Fibroblast of lung (primary cell): ENCODE data around the gene VPS50. TPM values are rescaled to one million over a fixed set of nuclear protein-coding genes. Genes with fewer than 3 reads are reported as not detected.

Experiments
- DNase-seq, 2 donors: peaks; one replicate each; pipeline versions ENCODE4 v3.0.0 to v3.0.0-alpha.2; 2010; ENCODE audit warnings: low read depth in 2 of 2
- H2AFZ ChIP-seq: 2 replicates; pipeline ENCODE4 v1.5.1; 2012; ENCODE audit warnings: low read length, control low read depth, inconsistent platforms
- H3K27ac ChIP-seq: 2 replicates; pipeline ENCODE4 v1.5.1; 2011; ENCODE audit warnings: low read length, control low read depth; ENCODE audit not compliant: insufficient read depth
- H3K27me3 ChIP-seq: 2 replicates; pipeline ENCODE4 v1.5.1; 2011; ENCODE audit warnings: mild to moderate bottlenecking, low read length; ENCODE audit not compliant: control insufficient read depth, insufficient read depth
- H3K36me3 ChIP-seq: 2 replicates; pipeline ENCODE4 v1.5.1; 2011; ENCODE audit warnings: low read length; ENCODE audit not compliant: control insufficient read depth, insufficient read depth
- H3K4me1 ChIP-seq: 2 replicates; pipeline ENCODE4 v1.5.1; 2011; ENCODE audit warnings: low read length; ENCODE audit not compliant: control insufficient read depth, insufficient read depth; ENCODE audit errors: extremely low read depth
- H3K4me2 ChIP-seq: 2 replicates; pipeline ENCODE4 v1.5.1; 2011; ENCODE audit warnings: low read length, control low read depth; ENCODE audit not compliant: insufficient read depth; ENCODE audit errors: extremely low read depth
- H3K4me3 ChIP-seq, 4 experiments: fragments of 200-600 bp in 1 of 4; sonication (generic) in 1 of 4; replicated peaks in 1 of 4; 2 replicates each; pipeline ENCODE4 v1.5.1; 2011 to 2016; ENCODE audit warnings: low read length in 4 of 4, low read depth in 3 of 4, mild to moderate bottlenecking in 3 of 4, control low read depth in 2 of 4, inconsistent platforms in 1 of 4, mixed read lengths in 1 of 4; ENCODE audit not compliant: insufficient read depth in 1 of 4; ENCODE audit errors: control extremely low read depth in 1 of 4
- H3K79me2 ChIP-seq: 2 replicates; pipeline ENCODE4 v1.5.1; 2012; ENCODE audit warnings: mild to moderate bottlenecking, low read length, inconsistent platforms; ENCODE audit not compliant: control insufficient read depth, insufficient read depth
- H3K9ac ChIP-seq: 2 replicates; pipeline ENCODE4 v1.5.1; 2011; ENCODE audit warnings: mild to moderate bottlenecking, low read length, control low read depth; ENCODE audit not compliant: insufficient read depth
- H3K9me3 ChIP-seq: 2 replicates; pipeline ENCODE4 v1.5.1; 2012; ENCODE audit warnings: low read depth, low read length; ENCODE audit not compliant: control insufficient read depth, insufficient read depth
- H4K20me1 ChIP-seq: 2 replicates; pipeline ENCODE4 v1.5.1; 2011; ENCODE audit warnings: low read length; ENCODE audit not compliant: control insufficient read depth, insufficient read depth; ENCODE audit errors: extremely low read depth
- EZH2 ChIP-seq: IDR thresholded peaks from 2 replicates; pipeline ENCODE4 v1.5.1; 2012; ENCODE audit warnings: low read length, control low read depth, mild to moderate bottlenecking; ENCODE audit errors: missing control alignments
- polyA plus RNA-seq, 2 donors: library from polyadenylated mRNA; depleted of rRNA in 1 of 2; stranded (reverse) in 1 of 2; unstranded in 1 of 2; fragments of >200 nt; gene quantifications; 2 replicates each; pipeline ENCODE4 v1.2.1, GENCODE V29; 2011 to 2012; ENCODE audit warnings: missing spikeins in 1 of 2
- total RNA-seq: library from RNA; depleted of rRNA; stranded (reverse); fragments of >200 nt; gene quantifications from 2 replicates; pipeline ENCODE4 v1.2.1, GENCODE V29; 2014
- TF ChIP-seq, protein P1 (sequence below), 2 donors: IDR thresholded peaks in 1 of 2; conservative IDR thresholded peaks in 1 of 2; 1 replicate in 1 of 2; 2 replicates in 1 of 2; pipeline ENCODE4 v1.5.1; 2011 to 2012; ENCODE audit warnings: low read length in 2 of 2, control low read depth in 1 of 2, inconsistent platforms in 1 of 2, low read depth in 1 of 2, mild to moderate bottlenecking in 1 of 2

VPS50 gene
- total and polyA plus RNA-seq, 2 donors (not counting 1 experiment from before 2014, with no cell fraction given): 16.1 to 46.4 TPM

DNA sequence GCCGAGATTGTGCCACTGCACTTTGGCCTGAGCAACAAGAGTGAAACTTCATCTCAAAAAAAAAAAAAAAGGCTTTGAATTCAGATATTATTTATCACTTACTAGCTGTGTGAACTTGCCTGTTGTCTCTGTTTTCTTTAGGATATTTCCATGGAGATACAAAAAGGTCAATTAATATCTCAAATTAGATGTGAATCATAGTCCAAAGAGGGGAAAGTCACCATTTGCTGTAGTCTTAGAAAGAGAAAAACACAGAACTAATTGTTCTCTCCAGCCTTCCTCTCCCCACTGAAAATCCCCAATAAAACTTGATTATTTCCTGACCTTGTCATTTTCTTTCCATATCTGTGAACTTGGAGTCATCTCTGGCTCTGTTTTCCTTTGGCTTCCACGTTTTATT, 27.1 kb upstream of the VPS50 start:
- H4K20me1 ChIP-seq: no peaks in the 10 kb centered on the region

DNA sequence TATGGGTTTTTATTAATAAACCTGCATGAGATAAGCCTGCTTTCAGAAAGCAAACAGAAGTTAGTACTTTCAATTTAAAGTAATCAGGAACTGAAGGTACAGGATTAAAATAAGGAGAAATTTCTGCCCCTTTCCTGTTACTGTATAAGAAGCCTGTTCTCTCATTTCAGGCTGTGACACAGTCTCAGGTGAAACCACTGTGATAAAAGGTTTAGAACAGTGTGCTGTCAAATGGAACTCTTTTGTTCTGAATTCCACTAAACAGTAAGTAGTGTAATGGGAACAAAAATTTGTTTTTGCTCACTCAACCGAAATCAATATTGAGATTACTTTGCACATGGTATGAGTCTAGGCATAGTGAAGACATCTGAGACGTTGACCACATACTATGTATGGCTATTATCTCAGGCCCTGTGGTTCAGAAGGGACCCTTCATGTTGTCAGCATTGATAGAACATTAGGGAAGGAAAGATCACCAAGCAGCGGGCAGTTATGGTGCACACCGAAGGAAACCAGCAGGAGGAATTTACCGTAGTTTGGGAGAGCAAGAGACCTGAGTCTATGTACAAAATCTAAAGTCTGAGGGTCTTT, 20.8 kb upstream of the VPS50 start:
- Histone ChIP-seq H2AFZ (no peak overlapping the region), H3K79me2 (no peaks in the 10 kb centered on the region), H3K4me1 (no peaks in the 10 kb centered on the region), H3K27ac (no peak overlapping the region), H3K9me3 (no peaks in the 10 kb centered on the region), H3K9ac (no peak overlapping the region), H4K20me1 (no peaks in the 10 kb centered on the region), H3K4me3 (no peak overlapping the region), H3K36me3 (no peaks in the 10 kb centered on the region), H3K4me2 (no peak overlapping the region), H3K27me3 (peaks cover 5% of the 10 kb centered on the region)
- TF ChIP-seq, protein P1, sequence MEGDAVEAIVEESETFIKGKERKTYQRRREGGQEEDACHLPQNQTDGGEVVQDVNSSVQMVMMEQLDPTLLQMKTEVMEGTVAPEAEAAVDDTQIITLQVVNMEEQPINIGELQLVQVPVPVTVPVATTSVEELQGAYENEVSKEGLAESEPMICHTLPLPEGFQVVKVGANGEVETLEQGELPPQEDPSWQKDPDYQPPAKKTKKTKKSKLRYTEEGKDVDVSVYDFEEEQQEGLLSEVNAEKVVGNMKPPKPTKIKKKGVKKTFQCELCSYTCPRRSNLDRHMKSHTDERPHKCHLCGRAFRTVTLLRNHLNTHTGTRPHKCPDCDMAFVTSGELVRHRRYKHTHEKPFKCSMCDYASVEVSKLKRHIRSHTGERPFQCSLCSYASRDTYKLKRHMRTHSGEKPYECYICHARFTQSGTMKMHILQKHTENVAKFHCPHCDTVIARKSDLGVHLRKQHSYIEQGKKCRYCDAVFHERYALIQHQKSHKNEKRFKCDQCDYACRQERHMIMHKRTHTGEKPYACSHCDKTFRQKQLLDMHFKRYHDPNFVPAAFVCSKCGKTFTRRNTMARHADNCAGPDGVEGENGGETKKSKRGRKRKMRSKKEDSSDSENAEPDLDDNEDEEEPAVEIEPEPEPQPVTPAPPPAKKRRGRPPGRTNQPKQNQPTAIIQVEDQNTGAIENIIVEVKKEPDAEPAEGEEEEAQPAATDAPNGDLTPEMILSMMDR (conservative IDR thresholded peaks at IDR 0.05 in 1 of 2, IDR thresholded peaks at IDR 0.05 in 1 of 2; ENCODE audit: low read depth in 1 of 2, low read length in 2 of 2): no peak
- TF ChIP-seq EZH2: no peak
- DNase-seq: no peak

More for the DNA sequence above, 27.1 kb upstream of the VPS50 start:
- Histone ChIP-seq H3K4me1 (no peaks in the 10 kb centered on the region), H3K79me2 (no peaks in the 10 kb centered on the region), H3K4me3 (no peak overlapping the region), H3K4me2 (no peak overlapping the region), H3K9me3 (no peaks in the 10 kb centered on the region), H3K27me3 (no peaks in the 10 kb centered on the region), H3K9ac (no peak overlapping the region), H3K27ac (no peak overlapping the region), H2AFZ (no peak overlapping the region), H3K36me3 (no peaks in the 10 kb centered on the region)
- TF ChIP-seq, protein P1 (conservative IDR thresholded peaks at IDR 0.05 in 1 of 2, IDR thresholded peaks at IDR 0.05 in 1 of 2; ENCODE audit: low read depth in 1 of 2, low read length in 2 of 2): no peak
- TF ChIP-seq EZH2: no peak
- DNase-seq: no peak

DNA sequence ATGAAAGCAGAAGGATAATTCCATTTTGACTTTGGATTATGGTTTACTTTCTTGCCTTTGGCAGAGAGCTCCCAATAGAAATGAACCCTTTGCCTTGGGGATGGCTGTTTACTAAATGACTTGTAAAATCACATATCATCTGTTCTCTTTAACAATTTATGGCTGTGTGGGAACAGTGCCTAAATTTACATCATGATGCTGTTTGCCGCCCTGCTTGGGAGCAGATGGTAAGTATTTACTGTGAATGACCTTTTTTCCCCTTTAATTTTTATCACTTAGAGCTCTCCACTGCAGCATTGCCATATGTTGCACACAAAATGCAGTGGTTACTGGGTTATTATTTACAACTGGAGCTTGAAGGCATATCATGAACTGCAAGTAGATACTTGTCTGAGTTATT, 19.3 kb upstream of the VPS50 start:
- TF ChIP-seq, protein P1 (conservative IDR thresholded peaks at IDR 0.05 in 1 of 2, IDR thresholded peaks at IDR 0.05 in 1 of 2; ENCODE audit: low read depth in 1 of 2, low read length in 2 of 2): no peak
- no peak for TF ChIP-seq EZH2

More for the DNA sequence above, 19.3 kb upstream of the VPS50 start:
- no peak overlapping the region for H2AFZ ChIP-seq
- no peak overlapping the region for H3K4me2 ChIP-seq
- no peak for DNase-seq
- no peaks in the 10 kb centered on the region for H4K20me1 ChIP-seq
- H3K27me3 ChIP-seq: peaks cover 5% of the 10 kb centered on the region
- H3K9ac ChIP-seq: no peak overlapping the region
- H3K9me3 ChIP-seq: no peaks in the 10 kb centered on the region
- H3K4me3 ChIP-seq: no peak overlapping the region
- H3K79me2 ChIP-seq: no peaks in the 10 kb centered on the region
- H3K4me1 ChIP-seq: no peaks in the 10 kb centered on the region
- no peaks in the 10 kb centered on the region for H3K36me3 ChIP-seq
- no peak overlapping the region for H3K27ac ChIP-seq
